Gastroesophageal sphincter (tissue), 3 donors: ENCODE measurements around the gene B3GNT2.

ENCODE experiments used
- CTCF ChIP-seq, 4 experiments: fragments of 200-600 bp in 2 of 4; fragments of 450-650 bp in 2 of 4; sonication (generic) in 1 of 4; IDR thresholded peaks; one replicate each; pipeline ENCODE4 v1.5.1; 2017 to 2019; ENCODE audit warnings: antibody characterized with exemption in 4 of 4, mild to moderate bottlenecking in 2 of 4, moderate library complexity in 2 of 4
- EP300 ChIP-seq: sonication (generic); formaldehyde crosslinking; IDR thresholded peaks from one replicate; pipeline ENCODE4 v1.6.1; 2017; ENCODE audit warnings: antibody characterized with exemption, mild to moderate bottlenecking
- POLR2AphosphoS5 ChIP-seq: sonication (generic); formaldehyde crosslinking; IDR thresholded peaks from one replicate; pipeline ENCODE4 v1.6.1; 2017; ENCODE audit warnings: antibody characterized with exemption

- TF ChIP-seq POLR2AphosphoS5 (no peak), CTCF (IDR thresholded peaks at IDR 0.05) (no peak), EP300 (no peak)
Measured at GRCh38 chr2:62205554-62205953, 9.6 kb downstream of the B3GNT2 start.
